Activated T-helper 1 cell treated with anti-CD3 and anti-CD28 coated beads, Interleukin-12 subunit alpha, Interleukin-12 subunit beta, Interleukin-2, Interleukin-4 antibody, amounts not matched to agents 30 ng/mL and 10 ng/mL and 1 ng/mL, durations not matched to agents 14 hours and 24 hours and 36 hours (primary cell): ENCODE results near the gene BCL11B. TPM values are rescaled to one million over a fixed set of nuclear protein-coding genes. Genes with fewer than 3 reads are reported as not detected.

Experiments used
- DNase-seq: peaks from one replicate; pipeline ENCODE4 v3.0.0; 2021; ENCODE audit warnings: low spot score
- H3K27ac Mint-ChIP-seq: one replicate; pipeline ENCODE4 v1.8.0; 2021; ENCODE audit warnings: mild to moderate bottlenecking, mixed read lengths
- H3K27me3 Mint-ChIP-seq: one replicate; pipeline ENCODE4 v1.8.0; 2022; ENCODE audit warnings: mild to moderate bottlenecking, moderate library complexity, mixed read lengths; ENCODE audit not compliant: insufficient read depth
- H3K36me3 Mint-ChIP-seq: one replicate; pipeline ENCODE4 v1.8.0; 2021; ENCODE audit warnings: low read depth, mixed read lengths
- H3K4me1 Mint-ChIP-seq: one replicate; pipeline ENCODE4 v1.8.0; 2021; ENCODE audit warnings: low read depth, mixed read lengths
- H3K4me3 Mint-ChIP-seq: one replicate; pipeline ENCODE4 v1.8.0; 2021; ENCODE audit warnings: mild to moderate bottlenecking, moderate library complexity, mixed read lengths
- H3K9me3 Mint-ChIP-seq: one replicate; pipeline ENCODE4 v1.8.0; 2021; ENCODE audit warnings: mixed read lengths
- intact Hi-C: fragments of 100-400 bp; cut with micrococcal nuclease; formaldehyde crosslinking; loops from one replicate; pipeline ENCODE4 v1.15.1; 2024
- total RNA-seq: library from RNA; stranded (reverse); gene quantifications from 2 replicates; pipeline ENCODE4 v1.2.3, GENCODE V29; 2022

BCL11B gene
- total RNA-seq, 1 donor from 2014 or later: 45.4 TPM

DNA sequence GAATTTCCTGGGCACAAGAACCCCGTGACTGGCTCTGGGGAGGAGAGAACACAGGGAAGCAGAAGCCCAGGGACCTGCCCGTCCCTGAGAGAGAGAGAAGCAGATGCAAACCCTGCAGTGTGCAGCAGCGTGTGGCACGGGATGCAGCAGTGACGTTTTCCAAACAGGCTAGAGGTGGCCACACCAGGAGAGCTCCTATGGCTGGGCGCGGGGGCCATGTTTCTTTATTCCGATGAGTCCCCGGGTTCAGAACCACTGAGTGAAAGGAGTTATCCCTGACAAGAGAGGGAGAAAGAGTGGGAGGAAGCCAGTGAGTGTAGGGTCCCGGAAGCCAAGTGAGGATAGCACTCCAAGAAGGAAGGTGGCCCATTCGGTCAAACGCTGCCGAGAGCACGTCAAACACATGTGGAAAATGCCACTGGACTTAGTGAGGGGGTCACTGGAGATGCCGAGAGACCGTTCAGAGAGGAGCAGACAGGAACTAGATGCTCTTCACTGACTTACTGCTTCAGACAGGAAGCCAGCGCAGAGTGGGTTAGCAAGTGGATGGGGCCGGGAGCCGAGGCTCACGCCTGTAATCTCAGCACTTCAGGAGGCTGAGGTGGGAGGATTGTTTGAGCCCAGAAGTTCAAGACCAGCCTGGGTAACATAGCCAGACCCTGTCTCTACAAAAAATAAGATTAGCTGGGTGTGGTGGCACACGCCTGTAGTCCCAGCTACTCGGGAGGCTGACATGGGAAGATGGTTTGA, 123.0 kb downstream of the BCL11B start:
- intact Hi-C loops: no loop called here
- peaks cover 9% of the 10 kb centered on the region for H3K27me3 Mint-ChIP-seq
- H3K9me3 Mint-ChIP-seq: no peaks in the 10 kb centered on the region
- no peak overlapping the region for H3K27ac Mint-ChIP-seq
- no peak overlapping the region for H3K4me3 Mint-ChIP-seq
- H3K4me1 Mint-ChIP-seq: peaks cover 3% of the 10 kb centered on the region
- H3K36me3 Mint-ChIP-seq: no peaks in the 10 kb centered on the region
- no peak for DNase-seq

DNA sequence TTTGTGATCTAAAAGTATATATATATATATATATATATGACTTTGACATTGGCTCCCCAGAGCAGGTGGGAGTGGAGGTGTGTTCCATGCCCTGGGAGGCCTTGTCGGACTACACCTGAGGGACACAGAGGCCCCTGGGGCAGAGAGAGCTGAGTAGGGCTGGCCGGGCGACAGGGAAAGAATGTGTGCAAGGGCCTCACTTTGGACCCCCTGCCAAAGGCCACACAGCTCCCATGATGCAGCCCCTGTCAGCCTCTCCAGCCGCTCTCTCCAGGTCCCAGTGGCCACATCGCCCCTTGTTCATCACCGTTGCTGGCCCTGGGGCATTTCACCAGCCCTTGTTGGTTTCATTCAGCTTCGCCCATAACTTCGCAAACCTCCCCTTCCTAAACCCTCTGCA, 123.9 kb downstream of the BCL11B start:
- intact Hi-C loops: no loop called here
- no peaks in the 10 kb centered on the region for H3K9me3 Mint-ChIP-seq
- peaks cover 5% of the 10 kb centered on the region for H3K4me1 Mint-ChIP-seq
- H3K4me3 Mint-ChIP-seq: no peak overlapping the region
- no peak for DNase-seq
- peaks cover 6% of the 10 kb centered on the region for H3K27me3 Mint-ChIP-seq
- H3K36me3 Mint-ChIP-seq: no peaks in the 10 kb centered on the region
- no peak overlapping the region for H3K27ac Mint-ChIP-seq

DNA sequence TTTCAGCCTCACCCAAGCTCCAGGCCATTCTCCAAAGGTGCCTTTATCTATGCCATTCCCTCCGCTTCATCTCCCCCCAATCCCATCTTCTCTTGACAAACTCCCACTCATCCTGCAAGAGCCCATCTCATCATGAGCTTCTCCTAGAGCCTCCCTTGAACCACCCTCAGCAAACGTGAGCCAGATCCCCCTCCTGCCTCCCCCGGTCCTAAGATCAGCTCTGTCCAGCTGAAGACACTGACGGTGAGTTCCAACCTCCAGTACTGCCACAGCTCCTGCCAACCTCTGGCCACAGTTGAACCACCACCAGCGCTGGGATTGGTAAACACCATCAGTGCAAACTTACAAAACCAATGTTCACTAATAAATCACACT, 124.6 kb downstream of the BCL11B start:
- intact Hi-C loops: no loop called here
- H3K27ac Mint-ChIP-seq: no peak overlapping the region
- H3K9me3 Mint-ChIP-seq: no peaks in the 10 kb centered on the region
- peaks cover 8% of the 10 kb centered on the region for H3K27me3 Mint-ChIP-seq
- no peak for DNase-seq
- no peaks in the 10 kb centered on the region for H3K36me3 Mint-ChIP-seq
- H3K4me3 Mint-ChIP-seq: no peak overlapping the region
- H3K4me1 Mint-ChIP-seq: peaks cover 5% of the 10 kb centered on the region

DNA sequence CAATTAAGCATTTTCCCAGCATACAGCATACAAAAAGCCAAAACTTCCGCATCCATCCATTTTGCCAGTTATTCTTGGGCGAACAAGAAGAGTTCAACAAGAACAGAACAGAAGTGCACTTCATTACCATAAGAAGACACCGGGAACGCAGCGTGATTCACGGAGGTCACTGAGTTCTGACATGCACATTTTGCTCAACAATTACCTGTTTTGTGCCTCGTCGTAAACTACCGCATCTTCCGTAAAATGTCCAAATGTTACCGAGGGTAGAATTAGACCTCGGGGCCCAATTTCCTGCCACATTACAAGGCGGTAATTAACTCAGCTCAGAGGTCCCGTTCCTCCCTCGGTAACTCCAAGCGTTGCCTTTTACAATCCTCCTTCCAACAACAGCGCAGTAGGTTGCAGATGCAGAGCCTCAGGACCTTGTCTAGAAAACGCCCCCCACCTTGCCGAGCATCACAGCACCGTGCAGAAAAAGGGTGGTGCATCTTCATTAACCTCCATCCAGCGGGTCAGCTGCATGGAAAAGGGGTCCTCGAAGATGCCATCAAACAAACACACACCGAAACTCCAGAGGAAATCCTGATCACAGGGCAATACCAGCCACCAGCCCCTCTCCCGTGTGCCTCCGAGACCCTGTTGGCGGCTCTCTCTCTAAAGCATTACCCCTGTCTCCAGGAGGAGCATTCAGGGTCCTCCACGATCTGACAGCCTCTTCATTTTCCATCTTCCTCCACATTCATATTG, 125.2 kb downstream of the BCL11B start:
- Mint-ChIP-seq H3K4me3 (no peak overlapping the region), H3K27me3 (peaks cover 8% of the 10 kb centered on the region), H3K27ac (no peak overlapping the region), H3K4me1 (peaks cover 5% of the 10 kb centered on the region), H3K36me3 (no peaks in the 10 kb centered on the region), H3K9me3 (no peaks in the 10 kb centered on the region)
- intact Hi-C loops: no loop called here
- no peak for DNase-seq

DNA sequence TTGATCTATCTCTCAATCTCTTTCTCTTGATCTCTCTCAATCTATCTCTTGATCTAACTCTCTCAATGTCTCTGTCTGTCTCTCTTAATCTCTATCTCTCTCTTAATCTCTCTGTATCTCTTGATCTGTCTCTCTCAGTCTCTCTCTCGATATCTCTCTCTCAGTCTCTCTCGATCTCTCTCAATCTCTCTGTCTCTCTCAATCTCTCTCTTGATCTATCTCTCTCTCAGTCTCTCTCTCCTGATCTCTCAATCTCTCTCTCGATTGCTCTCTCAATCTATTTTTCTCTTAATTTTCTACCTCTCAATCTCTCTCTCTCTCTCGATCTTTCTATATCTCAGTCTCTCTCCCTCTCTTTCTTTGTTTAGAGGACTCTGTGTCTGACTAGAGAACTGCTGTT, 126.7 kb downstream of the BCL11B start:
- no peaks in the 10 kb centered on the region for H3K9me3 Mint-ChIP-seq
- H3K4me3 Mint-ChIP-seq: no peak overlapping the region
- intact Hi-C loops: loop anchor here (2.0 kb wide), 1 partner anchor 23 kb away; no protein-coding TSS in a partner anchor

DNA sequence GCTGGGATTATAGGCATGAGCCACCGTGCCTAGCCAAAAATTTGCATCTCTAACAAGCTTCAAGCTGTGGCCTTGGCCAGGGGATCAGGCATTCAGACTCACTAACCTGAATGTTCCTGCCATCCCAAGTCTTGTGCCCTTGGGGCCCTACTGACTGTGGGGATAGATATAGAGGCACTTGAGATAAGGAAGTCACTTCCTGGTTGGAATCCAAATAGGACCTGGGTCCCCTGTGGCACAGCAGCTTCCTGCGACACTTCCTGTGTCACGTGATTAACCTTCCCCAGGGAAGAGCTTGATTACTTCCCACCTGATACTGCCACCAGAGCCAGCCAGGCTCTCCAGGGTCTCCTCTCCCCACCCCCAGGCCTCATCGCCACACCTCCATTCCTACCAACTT, 128.2 kb downstream of the BCL11B start:
- Mint-ChIP-seq H3K4me3 (no peak overlapping the region), H3K9me3 (no peaks in the 10 kb centered on the region), H3K36me3 (no peaks in the 10 kb centered on the region), H3K4me1 (peaks cover 5% of the 10 kb centered on the region), H3K27ac (no peak overlapping the region), H3K27me3 (peaks cover 2% of the 10 kb centered on the region)
- intact Hi-C loops: loop anchor here (2.0 kb wide), 1 partner anchor 25 kb away; no protein-coding TSS in a partner anchor
- no peak for DNase-seq

More for the DNA sequence above, 126.7 kb downstream of the BCL11B start:
- no peak for DNase-seq
- H3K27ac Mint-ChIP-seq: no peak overlapping the region
- peaks cover 4% of the 10 kb centered on the region for H3K27me3 Mint-ChIP-seq
- peaks cover 5% of the 10 kb centered on the region for H3K4me1 Mint-ChIP-seq
- H3K36me3 Mint-ChIP-seq: no peaks in the 10 kb centered on the region

DNA sequence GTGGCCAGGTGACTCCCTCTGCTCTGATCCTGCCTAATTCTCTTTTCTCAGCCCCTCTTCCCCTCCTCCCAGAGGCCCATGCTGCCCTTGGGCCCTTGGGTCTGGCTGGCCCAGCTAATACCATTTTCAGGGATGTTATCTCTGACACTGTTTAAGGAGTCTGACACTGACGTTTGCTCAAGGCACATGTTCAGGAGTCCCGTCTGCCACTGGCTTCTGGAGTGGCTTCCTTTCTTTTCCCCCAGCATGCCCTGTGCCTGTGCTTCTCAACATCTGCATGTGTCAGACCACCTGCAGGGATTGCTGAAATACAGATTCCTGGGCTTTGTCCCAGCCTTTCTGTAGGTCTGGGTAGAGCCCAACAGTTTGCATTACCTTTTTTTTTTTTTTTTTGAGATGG, 128.9 kb downstream of the BCL11B start:
- H3K9me3 Mint-ChIP-seq: no peaks in the 10 kb centered on the region
- H3K36me3 Mint-ChIP-seq: no peaks in the 10 kb centered on the region
- peaks cover 2% of the 10 kb centered on the region for H3K27me3 Mint-ChIP-seq
- H3K4me1 Mint-ChIP-seq: peaks cover 6% of the 10 kb centered on the region
- intact Hi-C loops: no loop called here
- no peak for DNase-seq
- no peak overlapping the region for H3K4me3 Mint-ChIP-seq
- H3K27ac Mint-ChIP-seq: no peak overlapping the region

DNA sequence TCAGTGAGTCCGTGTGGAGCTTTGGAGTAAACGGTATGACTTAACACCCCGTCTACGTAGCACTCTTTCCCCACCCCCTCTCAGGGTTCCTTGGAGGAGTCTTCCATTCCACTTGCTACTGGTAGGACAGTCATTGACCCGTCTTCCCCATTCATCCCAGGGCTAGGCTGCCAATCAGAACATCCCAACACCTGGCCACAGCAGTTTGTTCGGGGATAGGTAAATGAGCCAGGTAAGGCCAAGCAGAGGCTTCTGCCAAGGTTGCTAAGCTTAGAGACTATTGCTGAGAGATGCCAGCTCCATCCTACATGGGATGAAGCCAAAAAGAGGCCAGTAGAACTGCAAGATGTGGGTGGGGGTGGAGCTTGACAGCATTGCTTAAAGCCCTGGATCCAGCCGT, 130.8 kb downstream of the BCL11B start:
- no peak for DNase-seq
- Mint-ChIP-seq H3K9me3 (no peaks in the 10 kb centered on the region), H3K27ac (no peak overlapping the region), H3K4me3 (no peak overlapping the region), H3K36me3 (no peaks in the 10 kb centered on the region), H3K27me3 (peaks cover 3% of the 10 kb centered on the region), H3K4me1 (peaks cover 15% of the 10 kb centered on the region)
- intact Hi-C loops: no loop called here

DNA sequence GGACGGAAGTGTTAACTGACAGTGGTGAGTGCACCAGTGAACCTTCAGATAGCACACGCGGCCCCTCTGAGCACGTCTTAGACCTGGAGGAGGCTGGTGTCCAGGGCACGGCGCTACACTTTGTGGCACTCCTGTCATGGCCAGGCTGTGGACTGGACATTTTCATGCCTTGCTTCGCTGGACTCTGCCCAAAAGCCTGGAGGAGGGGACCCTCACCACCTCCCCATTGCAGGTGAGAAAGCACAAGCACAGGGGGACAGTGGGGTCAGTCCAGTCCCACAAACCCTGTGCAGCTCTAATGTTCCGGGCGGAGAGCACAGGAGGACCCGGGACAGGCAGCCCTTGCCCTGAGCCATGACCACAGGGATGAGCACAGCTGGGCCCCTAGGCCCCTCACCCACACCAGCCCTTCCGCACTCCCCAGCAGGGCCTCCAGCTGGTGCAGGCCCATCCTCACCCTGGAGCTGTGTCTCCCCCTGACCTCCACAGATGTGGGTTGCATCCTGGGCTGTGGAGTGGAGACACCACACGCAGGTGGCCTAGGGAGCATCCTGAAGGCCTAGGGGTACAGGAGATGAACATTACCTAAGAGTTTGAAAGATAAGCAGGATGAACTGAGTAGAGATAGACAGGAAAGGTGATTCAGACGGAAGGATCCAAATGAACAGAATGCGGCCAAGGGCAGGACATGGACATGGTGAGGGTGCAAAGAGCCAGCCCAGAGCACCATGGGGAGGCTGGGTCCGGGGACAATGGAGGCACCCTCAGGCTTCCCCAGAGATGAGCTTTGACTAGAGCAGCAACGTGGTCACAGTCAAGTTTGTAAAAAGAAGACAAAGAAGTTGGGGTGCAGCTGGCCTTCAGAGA, 132.8 kb downstream of the BCL11B start:
- intact Hi-C loops: no loop called here
- Mint-ChIP-seq H3K4me3 (no peak overlapping the region), H3K36me3 (no peaks in the 10 kb centered on the region), H3K27ac (no peak overlapping the region), H3K9me3 (no peaks in the 10 kb centered on the region), H3K27me3 (peaks cover 3% of the 10 kb centered on the region), H3K4me1 (peaks cover 13% of the 10 kb centered on the region)
- DNase-seq: no peak

DNA sequence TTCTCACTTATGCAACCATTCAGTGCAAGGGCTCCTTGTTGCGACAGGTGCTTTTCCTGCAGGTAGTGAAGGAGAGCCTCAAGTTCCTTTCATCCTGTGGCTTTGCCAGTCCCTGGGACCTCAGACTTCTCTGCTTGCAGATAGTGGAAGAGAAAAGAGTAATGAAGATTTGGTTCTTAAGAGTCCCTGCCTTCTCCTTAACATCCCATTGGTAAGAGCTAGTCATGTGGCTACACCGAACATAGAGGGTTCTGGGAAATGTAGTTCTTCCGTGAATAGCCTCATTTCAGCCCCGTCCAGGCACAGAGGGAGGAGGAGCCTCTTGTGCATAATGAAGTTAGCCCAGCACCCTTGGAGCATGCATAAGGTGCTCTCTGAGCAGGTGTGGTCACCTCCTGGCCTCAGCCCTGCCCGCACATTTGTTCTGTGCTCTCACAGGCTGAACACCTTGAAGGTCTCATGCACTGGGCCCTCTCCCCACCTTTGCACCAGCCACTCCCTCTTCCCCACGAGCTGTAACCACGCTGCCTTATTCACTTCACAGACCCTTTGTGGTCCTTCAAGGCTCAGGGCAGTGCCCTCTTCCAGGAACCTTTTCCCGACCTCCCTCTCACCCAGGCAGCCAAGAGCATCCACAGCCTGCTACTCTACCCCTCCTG, 134.0 kb downstream of the BCL11B start:
- Mint-ChIP-seq H3K4me1 (peaks cover 10% of the 10 kb centered on the region), H3K4me3 (no peak overlapping the region), H3K36me3 (no peaks in the 10 kb centered on the region), H3K9me3 (no peaks in the 10 kb centered on the region), H3K27ac (no peak overlapping the region), H3K27me3 (peaks cover 3% of the 10 kb centered on the region)
- intact Hi-C loops: no loop called here
- no peak for DNase-seq

DNA sequence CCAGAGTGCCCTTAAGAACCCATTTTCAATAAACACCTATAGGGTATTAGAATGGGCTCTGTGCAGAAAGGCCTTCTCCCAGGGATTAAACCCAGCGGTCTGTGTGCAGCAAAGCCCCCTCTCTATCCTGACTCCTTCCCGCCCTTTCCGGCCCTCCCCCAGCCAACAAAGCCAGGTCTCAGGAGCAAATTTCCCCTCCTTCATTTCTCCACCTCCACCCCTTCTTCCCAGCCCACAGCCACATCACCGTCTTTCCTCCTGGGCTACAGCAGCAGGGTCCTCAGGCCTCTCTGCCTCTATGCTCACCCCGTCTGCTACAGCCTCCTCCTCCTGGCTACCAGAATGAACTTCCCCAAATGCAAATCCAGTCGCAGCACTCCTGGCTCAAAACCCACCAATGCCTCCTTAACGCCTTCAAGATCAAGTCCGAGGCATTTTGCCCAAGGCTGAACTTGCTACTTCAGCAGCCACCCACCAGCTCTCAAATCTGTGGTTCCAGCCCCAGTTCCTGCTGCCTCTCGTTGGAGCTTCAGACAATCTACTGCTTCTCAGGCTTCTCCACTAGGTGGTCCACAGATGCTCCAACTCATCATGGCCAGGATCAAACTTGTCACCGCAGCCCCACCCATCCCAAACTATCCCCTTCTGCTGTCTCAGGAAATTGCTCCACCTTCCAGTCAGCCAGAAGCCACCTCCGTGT, 134.8 kb downstream of the BCL11B start:
- H3K27me3 Mint-ChIP-seq: peaks cover 2% of the 10 kb centered on the region
- no peaks in the 10 kb centered on the region for H3K36me3 Mint-ChIP-seq
- intact Hi-C loops: no loop called here
- DNase-seq: no peak
- H3K9me3 Mint-ChIP-seq: no peaks in the 10 kb centered on the region
- no peak overlapping the region for H3K27ac Mint-ChIP-seq
- no peak overlapping the region for H3K4me3 Mint-ChIP-seq
- peaks cover 10% of the 10 kb centered on the region for H3K4me1 Mint-ChIP-seq

DNA sequence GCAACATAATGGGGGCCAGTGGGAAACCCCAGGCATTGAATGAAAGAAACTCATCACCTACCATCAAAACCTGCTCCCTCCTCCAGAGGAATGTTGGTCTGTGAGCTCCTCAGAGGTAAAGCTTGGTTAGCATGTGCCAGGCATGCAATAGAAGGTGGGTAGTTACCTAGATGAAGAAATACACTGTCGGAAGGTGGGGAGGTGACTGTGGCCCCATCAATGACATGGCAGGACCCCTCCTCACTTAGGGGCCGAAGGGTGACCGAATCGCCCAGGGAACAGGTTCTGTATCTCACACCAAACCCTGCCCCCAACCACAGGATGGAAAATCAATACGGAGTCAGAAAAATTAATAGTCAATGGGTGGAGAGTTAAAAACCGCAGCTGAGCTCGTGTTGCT, 135.6 kb downstream of the BCL11B start:
- Mint-ChIP-seq H3K9me3 (no peaks in the 10 kb centered on the region), H3K27ac (no peak overlapping the region), H3K4me3 (no peak overlapping the region), H3K36me3 (no peaks in the 10 kb centered on the region), H3K27me3 (peaks cover 2% of the 10 kb centered on the region), H3K4me1 (peaks cover 10% of the 10 kb centered on the region)
- DNase-seq: no peak
- intact Hi-C loops: no loop called here
